SK-N-SH treated with all-trans-retinoic acid at 6 μM for 48 hours (cell line): ENCODE results near the gene EXOC4.

Source experiments
- ATAC-seq: fragments of 200-7000 bp; cut with Tn5 transposase; 3 replicates; pipeline ENCODE4 v1.9.1; 2020; ENCODE audit warnings: mild to moderate bottlenecking, moderate library complexity
- BACH2 ChIP-seq: fragments of 250-450 bp; sonication (Bioruptor Pico); IDR thresholded peaks from 2 replicates; pipeline ENCODE4 v1.9.0; 2021; ENCODE audit warnings: mild to moderate bottlenecking, borderline replicate concordance
- CREB5 ChIP-seq: fragments of 250-450 bp; sonication (Bioruptor Pico); IDR thresholded peaks from 2 replicates; pipeline ENCODE4 v1.5.1; 2020; ENCODE audit warnings: low read depth, mild to moderate bottlenecking, moderate library complexity
- CSDC2 ChIP-seq: fragments of 250-450 bp; sonication (Bioruptor Pico); IDR thresholded peaks from 2 replicates; pipeline ENCODE4 v1.5.0; 2020; ENCODE audit warnings: mild to moderate bottlenecking, moderate library complexity
- CSRNP3 ChIP-seq: fragments of 250-450 bp; sonication (Bioruptor Pico); IDR thresholded peaks from 2 replicates; pipeline ENCODE4 v1.5.1; 2021; ENCODE audit warnings: mild to moderate bottlenecking, moderate library complexity
- ESRRG ChIP-seq: fragments of 250-450 bp; sonication (Bioruptor Pico); IDR thresholded peaks from 2 replicates; pipeline ENCODE4 v1.6.1; 2021; ENCODE audit warnings: mild to moderate bottlenecking
- GLIS3 ChIP-seq: fragments of 250-450 bp; sonication (Bioruptor Pico); IDR thresholded peaks from 2 replicates; pipeline ENCODE4 v1.5.0; 2020; ENCODE audit warnings: mild to moderate bottlenecking, moderate library complexity
- ISL1 ChIP-seq: fragments of 250-450 bp; sonication (Bioruptor Pico); IDR thresholded peaks from 2 replicates; pipeline ENCODE4 v2.1.2; 2022; ENCODE audit warnings: mild to moderate bottlenecking, moderate library complexity
- OSR1 ChIP-seq: fragments of 250-450 bp; sonication (Bioruptor Pico); IDR thresholded peaks from 2 replicates; pipeline ENCODE4 v1.8.0; 2022; ENCODE audit warnings: moderate library complexity, mild to moderate bottlenecking, inconsistent platforms
- PATZ1 ChIP-seq: fragments of 250-450 bp; sonication (Bioruptor Pico); IDR thresholded peaks from 2 replicates; pipeline ENCODE4 v1.8.0; 2020; ENCODE audit warnings: mild to moderate bottlenecking, moderate library complexity, borderline replicate concordance
- POU6F1 ChIP-seq: fragments of 250-450 bp; sonication (Bioruptor Pico); IDR thresholded peaks from 2 replicates; pipeline ENCODE4 v1.8.0; 2021; ENCODE audit warnings: low read depth, mild to moderate bottlenecking, moderate library complexity, borderline replicate concordance
- PPARA ChIP-seq: fragments of 250-450 bp; sonication (Bioruptor Pico); IDR thresholded peaks from 2 replicates; pipeline ENCODE4 v1.5.0; 2020; ENCODE audit warnings: mild to moderate bottlenecking, borderline replicate concordance
- RARB ChIP-seq: fragments of 250-450 bp; sonication (Bioruptor Pico); IDR thresholded peaks from 2 replicates; pipeline ENCODE4 v1.8.0; 2021; ENCODE audit warnings: mild to moderate bottlenecking, moderate library complexity
- SNAI2 ChIP-seq: fragments of 250-450 bp; sonication (Bioruptor Pico); IDR thresholded peaks from 2 replicates; pipeline ENCODE4 v1.5.0; 2020; ENCODE audit warnings: mild to moderate bottlenecking, moderate library complexity
- TCF4 ChIP-seq: fragments of 250-450 bp; sonication (Bioruptor Pico); IDR thresholded peaks from 2 replicates; pipeline ENCODE4 v1.8.0; 2021; ENCODE audit warnings: mild to moderate bottlenecking, moderate library complexity, borderline replicate concordance
- TOX ChIP-seq: fragments of 250-450 bp; sonication (Bioruptor Pico); IDR thresholded peaks from 2 replicates; pipeline ENCODE4 v1.8.0; 2021; ENCODE audit warnings: mild to moderate bottlenecking, moderate library complexity, borderline replicate concordance
- TSHZ2 ChIP-seq: fragments of 250-450 bp; sonication (Bioruptor Pico); IDR thresholded peaks from 2 replicates; pipeline ENCODE4 v1.5.0; 2020; ENCODE audit warnings: mild to moderate bottlenecking, moderate library complexity
- ZC3H10 ChIP-seq: fragments of 250-450 bp; sonication (Bioruptor Pico); IDR thresholded peaks from 2 replicates; pipeline ENCODE4 v1.5.1; 2021; ENCODE audit warnings: mild to moderate bottlenecking, moderate library complexity
- ZFP3 ChIP-seq: fragments of 250-450 bp; sonication (Bioruptor Pico); IDR thresholded peaks from 2 replicates; pipeline ENCODE4 v1.5.0; 2020; ENCODE audit warnings: mild to moderate bottlenecking, moderate library complexity
- ZFP30 ChIP-seq: fragments of 450-650 bp; formaldehyde crosslinking; IDR thresholded peaks from 2 replicates; pipeline ENCODE4 v1.5.0; 2022; ENCODE audit warnings: mild to moderate bottlenecking, moderate library complexity
- ZNF565 ChIP-seq: fragments of 450-650 bp; formaldehyde crosslinking; conservative IDR thresholded peaks from 2 replicates; pipeline ENCODE4 v1.5.0; 2020; ENCODE audit warnings: low read depth, mild to moderate bottlenecking, moderate library complexity
- ZNF70 ChIP-seq: fragments of 450-650 bp; formaldehyde crosslinking; IDR thresholded peaks from 2 replicates; pipeline ENCODE4 v1.5.0; 2020; ENCODE audit warnings: mild to moderate bottlenecking, moderate library complexity
- ZNF8 ChIP-seq: fragments of 450-650 bp; formaldehyde crosslinking; IDR thresholded peaks from 2 replicates; pipeline ENCODE4 v1.5.0; 2020; ENCODE audit warnings: mild to moderate bottlenecking, moderate library complexity

Gene EXOC4

GRCh38 chr7:133423618-133424017, 170.7 kb downstream of the EXOC4 start:
- TF ChIP-seq BACH2 (CRISPR knock-in tag) = no peak
- no peak for TF ChIP-seq ZFP3 (CRISPR knock-in tag)
- TF ChIP-seq PATZ1 (CRISPR knock-in tag) = no peak
- no peak for TF ChIP-seq OSR1 (CRISPR knock-in tag)
- no peak for TF ChIP-seq GLIS3 (CRISPR knock-in tag)
- no peak for TF ChIP-seq ZNF8 (CRISPR knock-in tag)
- TF ChIP-seq RARB (CRISPR knock-in tag) = no peak
- TF ChIP-seq ESRRG = no peak
- no peak for TF ChIP-seq ZC3H10
- no peak for TF ChIP-seq CSRNP3
- TF ChIP-seq CREB5 (CRISPR knock-in tag) = no peak
- TF ChIP-seq ZNF70 (CRISPR knock-in tag) = no peak
- TF ChIP-seq POU6F1 (CRISPR knock-in tag) = no peak
- no peak for TF ChIP-seq TSHZ2 (CRISPR knock-in tag)
- no peak for TF ChIP-seq CSDC2 (CRISPR knock-in tag)
- TF ChIP-seq TCF4 (CRISPR knock-in tag) = no peak
- no peak for TF ChIP-seq ZFP30
- TF ChIP-seq SNAI2 = no peak
- no peak for ATAC-seq

- no peak for ATAC-seq
- no peak for TF ChIP-seq ZNF565 (CRISPR knock-in tag)
- TF ChIP-seq, all 23 proteins: peak for 0
Observed at GRCh38 chr7:133428326-133428725, 175.4 kb downstream of the EXOC4 start.

- TF ChIP-seq ZFP30 (no peak), TOX (no peak), PATZ1 (CRISPR knock-in tag) (no peak), ZC3H10 (no peak), ESRRG (no peak), ZNF8 (CRISPR knock-in tag) (no peak), SNAI2 (no peak), CSDC2 (CRISPR knock-in tag) (no peak), ZNF565 (CRISPR knock-in tag) (no peak), TCF4 (CRISPR knock-in tag) (no peak), RARB (CRISPR knock-in tag) (no peak), POU6F1 (CRISPR knock-in tag) (no peak), PPARA (CRISPR knock-in tag) (no peak), ISL1 (CRISPR knock-in tag) (no peak)
- TF ChIP-seq, all 23 proteins: peak for 0
- no peak for ATAC-seq
Observed at GRCh38 chr7:133428876-133429275, 176.0 kb downstream of the EXOC4 start.
